ENCODE results near the gene NPSR1.
"Not testable (repeated sequence)": the region's sequence is repeated elsewhere in the genome, so short reads cannot be mapped to it uniquely, and the experiment has no call there.

Gene NPSR1

GRCh38 chr7:34869057-34869456, 211.0 kb downstream of the NPSR1 start:
- DNase-seq (ENCODE audit: low spot score): no peak

- DNase-seq (ENCODE audit: low spot score): not testable (repeated sequence)
Measured at GRCh38 chr7:34870041-34870440, 212.0 kb downstream of the NPSR1 start.

GRCh38 chr7:34874329-34874728, 216.3 kb downstream of the NPSR1 start:
- not testable (repeated sequence) for DNase-seq (ENCODE audit: low spot score)

- no peak for DNase-seq (ENCODE audit: low spot score)
Measured at GRCh38 chr7:34875481-34875880, 217.5 kb downstream of the NPSR1 start.

GRCh38 chr7:34878944-34879735, 221.1 kb downstream of the NPSR1 start:
- DNase-seq (ENCODE audit: low spot score): not testable (repeated sequence)

GRCh38 chr7:34879871-34880270, 221.9 kb downstream of the NPSR1 start:
- DNase-seq (ENCODE audit: low spot score): no peak

- not testable (repeated sequence) for DNase-seq (ENCODE audit: low spot score)
Measured at GRCh38 chr7:34883855-34884254, 225.8 kb downstream of the NPSR1 start.

GRCh38 chr7:34886856-34887255, 228.8 kb downstream of the NPSR1 start:
- DNase-seq (ENCODE audit: low spot score): no peak

- no peak for DNase-seq (ENCODE audit: low spot score)
Measured at GRCh38 chr7:34889951-34890350, 231.9 kb downstream of the NPSR1 start.

- no peak for DNase-seq (ENCODE audit: low spot score)
Measured at GRCh38 chr7:34895202-34895601, 237.2 kb downstream of the NPSR1 start.
